HepG2 (cell line): ENCODE data around the gene CD300H. TPM values are rescaled to one million over a fixed set of nuclear protein-coding genes. Genes with fewer than 3 reads are reported as not detected.

ENCODE experiments used
- ATF1 ChIP-seq: IDR thresholded peaks from 2 replicates; pipeline ENCODE4 v1.6.1; 2016; ENCODE audit warnings: mild to moderate bottlenecking, control low read depth
- ATF7 ChIP-seq, 2 experiments: fragments of 450-650 bp in 1 of 2; sonication (generic) in 1 of 2; formaldehyde crosslinking in 1 of 2; IDR thresholded peaks; 2 replicates each; pipeline versions ENCODE4 v1.4.0 to v1.6.1; 2016 to 2020; ENCODE audit warnings: antibody characterized with exemption in 1 of 2, mild to moderate bottlenecking in 1 of 2, missing genetic modification reagents in 1 of 2
- CCDC6 ChIP-seq: sonication (generic); formaldehyde crosslinking; IDR thresholded peaks from 2 replicates; pipeline ENCODE4 v1.8.1; 2022; ENCODE audit warnings: mild to moderate bottlenecking, missing genetic modification reagents, moderate library complexity
- CERS6 ChIP-seq: sonication (generic); formaldehyde crosslinking; IDR thresholded peaks from 2 replicates; pipeline ENCODE4 v1.5.0; 2020; ENCODE audit warnings: missing genetic modification reagents
- FOXP1 ChIP-seq, 2 experiments: fragments of 450-650 bp in 1 of 2; IDR thresholded peaks; 2 replicates each; pipeline ENCODE4 v1.6.1; 2017 to 2018; ENCODE audit warnings: antibody characterized with exemption in 1 of 2
- ISL2 ChIP-seq: sonication (generic); formaldehyde crosslinking; IDR thresholded peaks from 2 replicates; pipeline ENCODE4 v1.5.0; 2020; ENCODE audit warnings: missing genetic modification reagents
- KIAA2018 ChIP-seq: sonication (generic); formaldehyde crosslinking; IDR thresholded peaks from 2 replicates; pipeline ENCODE4 v1.5.0; 2020; ENCODE audit warnings: mild to moderate bottlenecking, missing genetic modification reagents, borderline replicate concordance
- NR2C2 ChIP-seq: sonication (generic); formaldehyde crosslinking; IDR thresholded peaks from 2 replicates; pipeline ENCODE4 v1.4.0; 2020; ENCODE audit warnings: missing genetic modification reagents, mild to moderate bottlenecking, moderate library complexity, borderline replicate concordance
- PLRG1 ChIP-seq: fragments of 450-650 bp; conservative IDR thresholded peaks from 2 replicates; pipeline ENCODE4 v1.6.1; 2016
- ZFYVE20 ChIP-seq: sonication (generic); formaldehyde crosslinking; IDR thresholded peaks from 2 replicates; pipeline ENCODE4 v1.8.0; 2023; ENCODE audit warnings: low read depth, mild to moderate bottlenecking, moderate library complexity, missing genetic modification reagents, borderline replicate concordance
- ZNF280D ChIP-seq: sonication (generic); formaldehyde crosslinking; IDR thresholded peaks from 2 replicates; pipeline ENCODE4 v1.5.1; 2020; ENCODE audit warnings: mild to moderate bottlenecking, missing genetic modification reagents
- ZNF431 ChIP-seq: sonication (generic); formaldehyde crosslinking; IDR thresholded peaks from 2 replicates; pipeline ENCODE4 v1.9.0; 2022; ENCODE audit warnings: missing genetic modification reagents, low read depth, mild to moderate bottlenecking, borderline replicate concordance
- ZNF709 ChIP-seq: sonication (generic); formaldehyde crosslinking; IDR thresholded peaks from 2 replicates; pipeline ENCODE4 v1.5.0; 2020; ENCODE audit warnings: mild to moderate bottlenecking, missing genetic modification reagents
- polyA plus RNA-seq, 8 experiments: library from polyadenylated mRNA; depleted of rRNA in 3 of 8; stranded (reverse) in 7 of 8; unstranded in 1 of 8; fragments of >200 nt; fragmentation: Illumina TruSeq in 4 of 8; extraction: Trizol in 4 of 8; gene quantifications; 2 replicates each; pipeline versions ENCODE4 v1.2.1 to v1.2.3, GENCODE V29; 2011 to 2016; ENCODE audit warnings: low read depth in 4 of 8, missing spikeins in 1 of 8, mixed read lengths in 1 of 8; ENCODE audit not compliant: insufficient read depth in 1 of 8
- total RNA-seq, 5 experiments: library from RNA; depleted of rRNA; stranded (reverse); fragments of >200 nt; fragmentation: Illumina TruSeq; extraction: Trizol; gene quantifications; 2 replicates each; pipeline ENCODE4 v1.2.3, GENCODE V29; 2016; ENCODE audit warnings: low read depth in 1 of 5

Gene CD300H
- total and polyA plus RNA-seq, 2 of the 13 experiments (the other 11 are each of a cell fraction or from before 2014, with no cell fraction given): not detected

- TF ChIP-seq KIAA2018 (CRISPR knock-in tag) (no peak), CCDC6 (CRISPR knock-in tag) (no peak), CERS6 (CRISPR knock-in tag) (no peak), PLRG1 (no peak), ATF7 (IDR thresholded peaks at IDR 0.05) (peak; percentile 100), ATF7 (CRISPR knock-in tag; IDR thresholded peaks at IDR 0.05) (no peak), FOXP1 (IDR thresholded peaks at IDR 0.05) (no peak; the same call in 1 of the 2 replicates), FOXP1 (CRISPR knock-in tag; IDR thresholded peaks at IDR 0.05) (no peak), ZNF280D (CRISPR knock-in tag) (no peak), ATF1 (CRISPR knock-in tag) (peak; percentile 43; the same call in 1 of the 2 replicates), NR2C2 (no peak), ZNF431 (CRISPR knock-in tag) (peak; percentile 22; the same call in 1 of the 2 replicates), ISL2 (CRISPR knock-in tag) (no peak), ZNF709 (no peak), ZFYVE20 (CRISPR knock-in tag) (no peak)
These were observed 53.2 kb downstream of the CD300H start (continued) for GRCh38 chr17:74513987-74514631.
